PC-9 (cell line): ENCODE data around the gene ARMC2.

Experiments used
- EZH2 ChIP-seq: fragments of 200-600 bp; sonication (generic); IDR thresholded peaks from 2 replicates; pipeline ENCODE4 v1.8.0; 2017; ENCODE audit warnings: antibody characterized with exemption, low read depth
- TF ChIP-seq, protein P1 (sequence below): fragments of 200-600 bp; sonication (generic); conservative IDR thresholded peaks from 2 replicates; pipeline ENCODE4 v1.6.1; 2017; ENCODE audit warnings: mixed run types, antibody characterized with exemption, mild to moderate bottlenecking, moderate library complexity

- TF ChIP-seq, protein P1, sequence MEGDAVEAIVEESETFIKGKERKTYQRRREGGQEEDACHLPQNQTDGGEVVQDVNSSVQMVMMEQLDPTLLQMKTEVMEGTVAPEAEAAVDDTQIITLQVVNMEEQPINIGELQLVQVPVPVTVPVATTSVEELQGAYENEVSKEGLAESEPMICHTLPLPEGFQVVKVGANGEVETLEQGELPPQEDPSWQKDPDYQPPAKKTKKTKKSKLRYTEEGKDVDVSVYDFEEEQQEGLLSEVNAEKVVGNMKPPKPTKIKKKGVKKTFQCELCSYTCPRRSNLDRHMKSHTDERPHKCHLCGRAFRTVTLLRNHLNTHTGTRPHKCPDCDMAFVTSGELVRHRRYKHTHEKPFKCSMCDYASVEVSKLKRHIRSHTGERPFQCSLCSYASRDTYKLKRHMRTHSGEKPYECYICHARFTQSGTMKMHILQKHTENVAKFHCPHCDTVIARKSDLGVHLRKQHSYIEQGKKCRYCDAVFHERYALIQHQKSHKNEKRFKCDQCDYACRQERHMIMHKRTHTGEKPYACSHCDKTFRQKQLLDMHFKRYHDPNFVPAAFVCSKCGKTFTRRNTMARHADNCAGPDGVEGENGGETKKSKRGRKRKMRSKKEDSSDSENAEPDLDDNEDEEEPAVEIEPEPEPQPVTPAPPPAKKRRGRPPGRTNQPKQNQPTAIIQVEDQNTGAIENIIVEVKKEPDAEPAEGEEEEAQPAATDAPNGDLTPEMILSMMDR: no peak
- no peak for TF ChIP-seq EZH2
Observed at GRCh38 chr6:108810057-108810643, 38.1 kb upstream of the ARMC2 start.
